Vagina (tissue), 2 donors: ENCODE measurements around the gene SH3TC2. TPM values are rescaled to one million over a fixed set of nuclear protein-coding genes. Genes with fewer than 3 reads are reported as not detected.
A peak's percentile ranks its signal among the peaks of the same experiment; 100 is the strongest.

Experiments
- DNase-seq, 2 donors: peaks; one replicate each; pipeline ENCODE4 v3.0.0-alpha.2; 2017; ENCODE audit errors: extremely low spot score in 2 of 2
- H3K27ac ChIP-seq: fragments of 200-600 bp; sonication (generic); one replicate; pipeline ENCODE4 v1.5.1; 2019
- H3K27me3 ChIP-seq: fragments of 200-600 bp; sonication (generic); one replicate; pipeline ENCODE4 v1.5.1; 2019
- H3K36me3 ChIP-seq, 2 donors: fragments of 200-600 bp; sonication (generic); one replicate each; pipeline ENCODE4 v1.5.1; 2017 to 2019
- H3K4me1 ChIP-seq: fragments of 200-600 bp; sonication (generic); one replicate; pipeline ENCODE4 v1.5.1; 2019
- H3K4me3 ChIP-seq, 2 donors: fragments of 200-600 bp; sonication (generic); 1 replicate in 1 of 2; 2 replicates in 1 of 2; pipeline ENCODE4 v1.5.1; 2016 to 2019
- H3K9me3 ChIP-seq: fragments of 200-600 bp; sonication (generic); one replicate; pipeline ENCODE4 v1.5.1; 2019
- POLR2A ChIP-seq, 2 donors: fragments of 450-650 bp; IDR thresholded peaks; one replicate each; pipeline ENCODE4 v1.6.1; 2017; ENCODE audit warnings: antibody characterized with exemption in 2 of 2, mild to moderate bottlenecking in 2 of 2, moderate library complexity in 2 of 2
- POLR2AphosphoS5 ChIP-seq, 2 donors: sonication (generic); formaldehyde crosslinking; IDR thresholded peaks; one replicate each; pipeline ENCODE4 v1.9.0; 2017; ENCODE audit warnings: antibody characterized with exemption in 2 of 2, mild to moderate bottlenecking in 2 of 2, low read depth in 1 of 2; ENCODE audit not compliant: insufficient read depth in 1 of 2
- intact Hi-C: fragments of 100-400 bp; cut with DNase I; formaldehyde crosslinking; loops from one replicate; pipeline ENCODE4 v1.15.1; 2023
- total RNA-seq: library from RNA; depleted of rRNA; stranded (reverse); fragments of >200 nt; gene quantifications from one replicate; pipeline ENCODE4 v1.2.3, GENCODE V29; 2016
- TF ChIP-seq, protein P1 (sequence below), 3 experiments: fragments of 450-650 bp in 2 of 3; fragments of 200-600 bp in 1 of 3; sonication (generic) in 1 of 3; IDR thresholded peaks; one replicate each; pipeline ENCODE4 v1.5.1; 2017 to 2019; ENCODE audit warnings: antibody characterized with exemption in 3 of 3, mild to moderate bottlenecking in 2 of 3, moderate library complexity in 2 of 3

Gene SH3TC2
- total RNA-seq, 1 donor from 2014 or later = 2.0 TPM

- Histone ChIP-seq H3K4me1 (no peaks in the 10 kb centered on the region), H3K36me3 (no peaks in the 10 kb centered on the region), H3K27me3 (no peaks in the 10 kb centered on the region), H3K4me3 (no peak overlapping the region), H3K27ac (no peak overlapping the region), H3K9me3 (no peaks in the 10 kb centered on the region)
- intact Hi-C loops = no loop called here
- TF ChIP-seq POLR2AphosphoS5 (IDR thresholded peaks at IDR 0.05; ENCODE audit: insufficient read depth in 1 of 2, low read depth in 1 of 2) = no peak
- no peak for TF ChIP-seq POLR2A (IDR thresholded peaks at IDR 0.05)
- TF ChIP-seq, protein P1, sequence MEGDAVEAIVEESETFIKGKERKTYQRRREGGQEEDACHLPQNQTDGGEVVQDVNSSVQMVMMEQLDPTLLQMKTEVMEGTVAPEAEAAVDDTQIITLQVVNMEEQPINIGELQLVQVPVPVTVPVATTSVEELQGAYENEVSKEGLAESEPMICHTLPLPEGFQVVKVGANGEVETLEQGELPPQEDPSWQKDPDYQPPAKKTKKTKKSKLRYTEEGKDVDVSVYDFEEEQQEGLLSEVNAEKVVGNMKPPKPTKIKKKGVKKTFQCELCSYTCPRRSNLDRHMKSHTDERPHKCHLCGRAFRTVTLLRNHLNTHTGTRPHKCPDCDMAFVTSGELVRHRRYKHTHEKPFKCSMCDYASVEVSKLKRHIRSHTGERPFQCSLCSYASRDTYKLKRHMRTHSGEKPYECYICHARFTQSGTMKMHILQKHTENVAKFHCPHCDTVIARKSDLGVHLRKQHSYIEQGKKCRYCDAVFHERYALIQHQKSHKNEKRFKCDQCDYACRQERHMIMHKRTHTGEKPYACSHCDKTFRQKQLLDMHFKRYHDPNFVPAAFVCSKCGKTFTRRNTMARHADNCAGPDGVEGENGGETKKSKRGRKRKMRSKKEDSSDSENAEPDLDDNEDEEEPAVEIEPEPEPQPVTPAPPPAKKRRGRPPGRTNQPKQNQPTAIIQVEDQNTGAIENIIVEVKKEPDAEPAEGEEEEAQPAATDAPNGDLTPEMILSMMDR (IDR thresholded peaks at IDR 0.05) = no peak
- peak in 1 of 2 donors; percentile 0 for DNase-seq
Measured at GRCh38 chr5:148990817-148991216, 72.0 kb downstream of the SH3TC2 start.

DNA sequence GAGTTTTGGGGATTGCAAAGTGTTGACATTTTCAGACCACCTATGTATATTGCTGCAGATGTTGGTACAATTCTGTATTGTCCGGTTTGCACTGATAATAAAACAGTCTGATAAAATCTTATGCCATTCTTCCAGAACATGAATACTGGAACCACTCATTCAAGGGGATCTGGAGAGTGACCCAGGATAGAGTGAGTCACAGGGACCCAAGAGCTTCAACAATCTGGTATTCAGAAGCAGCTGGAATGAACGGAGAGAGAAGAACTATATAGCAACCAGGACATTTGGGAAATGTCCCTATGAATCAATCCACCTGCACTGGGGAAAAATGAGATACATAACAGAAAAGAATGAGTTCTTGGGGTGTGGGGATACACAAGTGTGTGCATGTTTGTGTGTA, 73.3 kb downstream of the SH3TC2 start:
- H3K4me3 ChIP-seq = no peak overlapping the region

GRCh38 chr5:148988328-148988727, 74.5 kb downstream of the SH3TC2 start:
- intact Hi-C loops = no loop called here
- H3K27ac ChIP-seq = no peak overlapping the region
- no peaks in the 10 kb centered on the region for H3K27me3 ChIP-seq
- H3K4me3 ChIP-seq = no peak overlapping the region
- H3K4me1 ChIP-seq = no peaks in the 10 kb centered on the region
- DNase-seq = peak in 1 of 2 donors; percentile 90
- no peak for TF ChIP-seq POLR2AphosphoS5 (IDR thresholded peaks at IDR 0.05; ENCODE audit: insufficient read depth in 1 of 2, low read depth in 1 of 2)
- no peaks in the 10 kb centered on the region for H3K9me3 ChIP-seq
- H3K36me3 ChIP-seq = no peaks in the 10 kb centered on the region

More for the DNA sequence above, 73.3 kb downstream of the SH3TC2 start:
- no peaks in the 10 kb centered on the region for H3K4me1 ChIP-seq
- no peaks in the 10 kb centered on the region for H3K9me3 ChIP-seq
- H3K27me3 ChIP-seq = no peaks in the 10 kb centered on the region
- DNase-seq = no peak
- H3K36me3 ChIP-seq = no peaks in the 10 kb centered on the region
- intact Hi-C loops = no loop called here
- no peak for TF ChIP-seq POLR2A (IDR thresholded peaks at IDR 0.05)
- no peak for TF ChIP-seq POLR2AphosphoS5 (IDR thresholded peaks at IDR 0.05; ENCODE audit: insufficient read depth in 1 of 2, low read depth in 1 of 2)
- TF ChIP-seq, protein P1 (IDR thresholded peaks at IDR 0.05) = no peak
- no peak overlapping the region for H3K27ac ChIP-seq

- Histone ChIP-seq H3K36me3 (no peaks in the 10 kb centered on the region), H3K9me3 (no peaks in the 10 kb centered on the region), H3K4me3 (no peak overlapping the region), H3K27me3 (no peaks in the 10 kb centered on the region), H3K4me1 (peaks cover 6% of the 10 kb centered on the region), H3K27ac (peak overlapping the region; percentile 52)
- peak; percentile 6 to 70 for DNase-seq
- TF ChIP-seq POLR2A (IDR thresholded peaks at IDR 0.05) = no peak
- TF ChIP-seq POLR2AphosphoS5 (IDR thresholded peaks at IDR 0.05; ENCODE audit: insufficient read depth in 1 of 2, low read depth in 1 of 2) = peak in 1 of 2 donors; percentile 83
- intact Hi-C loops = no loop called here
Measured at GRCh38 chr5:148986636-148987035, 76.2 kb downstream of the SH3TC2 start.

GRCh38 chr5:148984345-148984744, 78.5 kb downstream of the SH3TC2 start:
- TF ChIP-seq POLR2A (IDR thresholded peaks at IDR 0.05) = no peak
- TF ChIP-seq, protein P1 (IDR thresholded peaks at IDR 0.05) = no peak
- TF ChIP-seq POLR2AphosphoS5 (IDR thresholded peaks at IDR 0.05; ENCODE audit: insufficient read depth in 1 of 2, low read depth in 1 of 2) = no peak
- Histone ChIP-seq H3K4me3 (no peak overlapping the region), H3K27me3 (no peaks in the 10 kb centered on the region), H3K9me3 (no peaks in the 10 kb centered on the region), H3K27ac (no peak overlapping the region), H3K4me1 (peaks cover 15% of the 10 kb centered on the region), H3K36me3 (no peaks in the 10 kb centered on the region)
- DNase-seq = peak in 1 of 2 donors; percentile 32
- intact Hi-C loops = no loop called here

DNA sequence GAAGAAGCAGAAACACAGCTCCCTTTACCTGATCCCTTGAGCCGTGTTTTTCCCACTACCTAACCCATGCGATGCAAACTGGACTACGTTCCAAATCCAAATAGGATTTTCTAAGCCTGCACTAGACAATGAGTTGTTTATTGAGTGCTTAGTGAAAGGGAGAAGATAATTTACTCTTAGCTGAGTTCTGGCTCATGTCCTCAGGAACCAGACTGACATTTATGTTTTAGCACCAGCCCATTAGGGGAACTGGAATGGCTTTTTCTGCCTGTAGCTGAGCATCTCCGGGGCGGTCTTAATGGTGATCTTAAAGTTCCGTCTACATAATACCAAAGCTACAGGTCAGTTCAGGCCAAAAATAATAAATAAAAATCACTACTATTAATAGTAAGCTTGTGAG, 81.5 kb downstream of the SH3TC2 start:
- H3K4me3 ChIP-seq = no peak overlapping the region
- H3K27ac ChIP-seq = no peak overlapping the region
- no peaks in the 10 kb centered on the region for H3K36me3 ChIP-seq
- peaks cover 30% of the 10 kb centered on the region for H3K4me1 ChIP-seq
- no peaks in the 10 kb centered on the region for H3K9me3 ChIP-seq
- H3K27me3 ChIP-seq = no peaks in the 10 kb centered on the region
- intact Hi-C loops = no loop called here
- no peak for TF ChIP-seq POLR2A (IDR thresholded peaks at IDR 0.05)
- no peak for TF ChIP-seq POLR2AphosphoS5 (IDR thresholded peaks at IDR 0.05; ENCODE audit: insufficient read depth in 1 of 2, low read depth in 1 of 2)
- TF ChIP-seq, protein P1 (IDR thresholded peaks at IDR 0.05) = no peak
- DNase-seq = peak in 1 of 2 donors; percentile 77
